ENCODE results near the gene AGXT2. TPM values are rescaled to one million over a fixed set of nuclear protein-coding genes. Genes with fewer than 3 reads are reported as not detected.

The AGXT2 gene
- total and polyA plus RNA-seq, 12 donors: 0.06 to 0.11 TPM; not detected in 10

GRCh38 chr5:35035271-35035670 is 12.5 kb downstream of the AGXT2 start:
- Histone ChIP-seq H3K4me1 (replicated peaks in 1 of 2) (no peaks in the 10 kb centered on the region), H3K27ac (no peak overlapping the region), H3K9me3 (replicated peaks in 1 of 3) (no peaks in the 10 kb centered on the region), H3K27me3 (peaks cover 3% of the 10 kb centered on the region), H3K4me3 (no peak overlapping the region), H3K36me3 (replicated peaks in 1 of 2) (no peaks in the 10 kb centered on the region)
- DNase-seq: no peak
- TF ChIP-seq CTCF (IDR thresholded peaks at IDR 0.05): no peak
- TF ChIP-seq POLR2A (IDR thresholded peaks at IDR 0.05): no peak
- WGBS, 4 donors: 73 to 87% (median 82%) methylated on average over 3 of the region's 3 CpGs
- intact Hi-C loops (cut with DNase I): no loop called here

- Histone ChIP-seq H3K4me1 (replicated peaks in 1 of 2) (no peaks in the 10 kb centered on the region), H3K27me3 (peaks cover 3% of the 10 kb centered on the region), H3K27ac (no peak overlapping the region), H3K36me3 (replicated peaks in 1 of 2) (no peaks in the 10 kb centered on the region), H3K4me3 (no peak overlapping the region), H3K9me3 (replicated peaks in 1 of 3) (no peaks in the 10 kb centered on the region)
- intact Hi-C loops (cut with DNase I): no loop called here
- TF ChIP-seq CTCF (IDR thresholded peaks at IDR 0.05) (no peak), POLR2A (IDR thresholded peaks at IDR 0.05) (no peak)
- DNase-seq: no peak
- WGBS, 4 donors: 70 to 84% (median 77%) methylated on average over 6 of the region's 6 CpGs
Observed at GRCh38 chr5:35032356-35032755, 15.4 kb downstream of the AGXT2 start.

- DNase-seq: no peak
- intact Hi-C loops (cut with DNase I): no loop called here
- H3K27me3 ChIP-seq: peaks cover 3% of the 10 kb centered on the region
- no peaks in the 10 kb centered on the region for H3K4me1 ChIP-seq (replicated peaks in 1 of 2)
- H3K27ac ChIP-seq: no peak overlapping the region
- no peaks in the 10 kb centered on the region for H3K36me3 ChIP-seq (replicated peaks in 1 of 2)
- no peak for TF ChIP-seq POLR2A (IDR thresholded peaks at IDR 0.05)
- TF ChIP-seq CTCF (IDR thresholded peaks at IDR 0.05): no peak
- 74 to 83% (median 77%) methylated on average over 5 of the region's 5 CpGs for WGBS, 4 donors
- no peaks in the 10 kb centered on the region for H3K9me3 ChIP-seq (replicated peaks in 1 of 3)
- H3K4me3 ChIP-seq: no peak overlapping the region
Observed at GRCh38 chr5:35031276-35031675, 16.5 kb downstream of the AGXT2 start.

GRCh38 chr5:35030426-35031100 is 17.2 kb downstream of the AGXT2 start:
- Histone ChIP-seq H3K4me1 (replicated peaks in 1 of 2) (no peaks in the 10 kb centered on the region), H3K27me3 (peaks cover 3% of the 10 kb centered on the region), H3K36me3 (replicated peaks in 1 of 2) (no peaks in the 10 kb centered on the region), H3K9me3 (replicated peaks in 1 of 3) (no peaks in the 10 kb centered on the region), H3K27ac (no peak overlapping the region), H3K4me3 (no peak overlapping the region)
- WGBS, 4 donors: 70 to 77% (median 75%) methylated on average over 10 of the region's 10 CpGs
- no peak for TF ChIP-seq CTCF (IDR thresholded peaks at IDR 0.05)
- intact Hi-C loops (cut with DNase I): no loop called here
- no peak for DNase-seq

Data from adrenal gland (tissue), 12 donors.